ENCODE data around the gene TTLL7.

GRCh38 chr1:83970114-83970513, 28.8 kb downstream of the TTLL7 start:
- TF ChIP-seq, protein P1, sequence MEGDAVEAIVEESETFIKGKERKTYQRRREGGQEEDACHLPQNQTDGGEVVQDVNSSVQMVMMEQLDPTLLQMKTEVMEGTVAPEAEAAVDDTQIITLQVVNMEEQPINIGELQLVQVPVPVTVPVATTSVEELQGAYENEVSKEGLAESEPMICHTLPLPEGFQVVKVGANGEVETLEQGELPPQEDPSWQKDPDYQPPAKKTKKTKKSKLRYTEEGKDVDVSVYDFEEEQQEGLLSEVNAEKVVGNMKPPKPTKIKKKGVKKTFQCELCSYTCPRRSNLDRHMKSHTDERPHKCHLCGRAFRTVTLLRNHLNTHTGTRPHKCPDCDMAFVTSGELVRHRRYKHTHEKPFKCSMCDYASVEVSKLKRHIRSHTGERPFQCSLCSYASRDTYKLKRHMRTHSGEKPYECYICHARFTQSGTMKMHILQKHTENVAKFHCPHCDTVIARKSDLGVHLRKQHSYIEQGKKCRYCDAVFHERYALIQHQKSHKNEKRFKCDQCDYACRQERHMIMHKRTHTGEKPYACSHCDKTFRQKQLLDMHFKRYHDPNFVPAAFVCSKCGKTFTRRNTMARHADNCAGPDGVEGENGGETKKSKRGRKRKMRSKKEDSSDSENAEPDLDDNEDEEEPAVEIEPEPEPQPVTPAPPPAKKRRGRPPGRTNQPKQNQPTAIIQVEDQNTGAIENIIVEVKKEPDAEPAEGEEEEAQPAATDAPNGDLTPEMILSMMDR (IDR thresholded peaks at IDR 0.05) = no peak
- no peak for TF ChIP-seq EZH2phosphoT487 (IDR thresholded peaks at IDR 0.05)
